ENCODE measurements around the gene ARID1B.

Gene ARID1B

GRCh38 chr6:156988276-156989158, 211.3 kb downstream of the ARID1B start (continued):
- no peak for TF ChIP-seq ZNF10 (tag by site-specific recombination; IDR thresholded peaks at IDR 0.05)
- TF ChIP-seq IKZF3 (tag by site-specific recombination; IDR thresholded peaks at IDR 0.05), result no peak

- H3K4me3 ChIP-seq (ENCODE audit: low read depth, low read length), result no peak overlapping the region
These were observed 212.1 kb downstream of the ARID1B start for GRCh38 chr6:156989159-156989806.

More at GRCh38 chr6:156989159-156989806, 212.1 kb downstream of the ARID1B start:
- H3K9me3 ChIP-seq (ENCODE audit: control insufficient read depth, insufficient read depth, low read depth, low read length), result no peaks in the 10 kb centered on the region
- H3K4me1 ChIP-seq (ENCODE audit: control insufficient read depth, insufficient read depth, low read length), result peaks cover 24% of the 10 kb centered on the region
- POLR2A ChIA-PET, result interaction anchor here (1.1 kb wide), 1 partner anchor 9 kb away, joined by 3 read pairs; no protein-coding TSS in a partner anchor
- TF ChIP-seq ZFP41 (tag by site-specific recombination; IDR thresholded peaks at IDR 0.05; ENCODE audit: borderline replicate concordance), result no peak
- no peak for TF ChIP-seq ZNF449 (tag by site-specific recombination; IDR thresholded peaks at IDR 0.05)
- TF ChIP-seq ZIC2 (tag by site-specific recombination; IDR thresholded peaks at IDR 0.05), result no peak
- TF ChIP-seq PRDM2 (tag by site-specific recombination; IDR thresholded peaks at IDR 0.05; ENCODE audit: borderline replicate concordance), result no peak
- TF ChIP-seq ZFP3 (tag by site-specific recombination; IDR thresholded peaks at IDR 0.05; ENCODE audit: low read depth), result no peak
- TF ChIP-seq FEZF1 (tag by site-specific recombination; IDR thresholded peaks at IDR 0.05), result no peak
- no peak for TF ChIP-seq ZNF112 (tag by site-specific recombination; IDR thresholded peaks at IDR 0.05)
- TF ChIP-seq YY2 (tag by site-specific recombination; IDR thresholded peaks at IDR 0.05), result no peak
- no peak for TF ChIP-seq ZNF324 (tag by site-specific recombination; IDR thresholded peaks at IDR 0.05)
- TF ChIP-seq ZNF433 (tag by site-specific recombination; IDR thresholded peaks at IDR 0.05; ENCODE audit: low read depth), result no peak
- TF ChIP-seq ZNF202 (tag by site-specific recombination; IDR thresholded peaks at IDR 0.05; ENCODE audit: borderline replicate concordance), result no peak
- no peaks in the 10 kb centered on the region for H3K36me3 ChIP-seq (ENCODE audit: control insufficient read depth in 2 of 2, insufficient read depth in 1 of 2, low read length in 2 of 2)
- no peak overlapping the region for H3K27ac ChIP-seq (ENCODE audit: extremely low read depth, low read depth, low read length)
- CTCF ChIA-PET, result interaction anchor here (0.6 to 2.3 kb wide), 3 partner anchors 28 to 307 kb away, joined by 3 to 7 read pairs (median 6); no protein-coding TSS in a partner anchor

All from HEK293 (cell line).